ENCODE results near the gene MAS1.

DNA sequence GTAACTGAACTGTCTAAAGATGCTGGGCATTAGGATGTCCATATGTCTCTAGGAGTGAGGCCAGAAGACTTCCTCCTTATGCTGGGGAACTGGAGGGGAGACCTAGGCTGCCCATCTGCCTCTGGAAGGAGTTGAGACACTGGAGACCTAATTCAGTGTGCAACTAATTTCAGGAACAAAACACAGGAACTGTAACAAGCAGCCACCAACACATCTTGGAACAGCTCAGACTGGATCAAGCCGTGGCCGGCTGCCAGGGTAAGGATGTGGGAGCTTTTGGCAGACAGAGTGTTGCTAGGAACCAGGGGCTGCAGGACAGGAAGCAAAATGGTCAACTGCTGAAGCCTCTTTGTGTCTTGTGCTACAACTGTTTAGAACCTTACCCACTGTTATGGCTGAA, 16.4 kb upstream of the MAS1 start:
- TF ChIP-seq TAF1 (IDR thresholded peaks at IDR 0.05; ENCODE audit: control insufficient read depth, extremely low read depth, insufficient read depth, low read length, severe bottlenecking): no peak
- TF ChIP-seq, protein P1, sequence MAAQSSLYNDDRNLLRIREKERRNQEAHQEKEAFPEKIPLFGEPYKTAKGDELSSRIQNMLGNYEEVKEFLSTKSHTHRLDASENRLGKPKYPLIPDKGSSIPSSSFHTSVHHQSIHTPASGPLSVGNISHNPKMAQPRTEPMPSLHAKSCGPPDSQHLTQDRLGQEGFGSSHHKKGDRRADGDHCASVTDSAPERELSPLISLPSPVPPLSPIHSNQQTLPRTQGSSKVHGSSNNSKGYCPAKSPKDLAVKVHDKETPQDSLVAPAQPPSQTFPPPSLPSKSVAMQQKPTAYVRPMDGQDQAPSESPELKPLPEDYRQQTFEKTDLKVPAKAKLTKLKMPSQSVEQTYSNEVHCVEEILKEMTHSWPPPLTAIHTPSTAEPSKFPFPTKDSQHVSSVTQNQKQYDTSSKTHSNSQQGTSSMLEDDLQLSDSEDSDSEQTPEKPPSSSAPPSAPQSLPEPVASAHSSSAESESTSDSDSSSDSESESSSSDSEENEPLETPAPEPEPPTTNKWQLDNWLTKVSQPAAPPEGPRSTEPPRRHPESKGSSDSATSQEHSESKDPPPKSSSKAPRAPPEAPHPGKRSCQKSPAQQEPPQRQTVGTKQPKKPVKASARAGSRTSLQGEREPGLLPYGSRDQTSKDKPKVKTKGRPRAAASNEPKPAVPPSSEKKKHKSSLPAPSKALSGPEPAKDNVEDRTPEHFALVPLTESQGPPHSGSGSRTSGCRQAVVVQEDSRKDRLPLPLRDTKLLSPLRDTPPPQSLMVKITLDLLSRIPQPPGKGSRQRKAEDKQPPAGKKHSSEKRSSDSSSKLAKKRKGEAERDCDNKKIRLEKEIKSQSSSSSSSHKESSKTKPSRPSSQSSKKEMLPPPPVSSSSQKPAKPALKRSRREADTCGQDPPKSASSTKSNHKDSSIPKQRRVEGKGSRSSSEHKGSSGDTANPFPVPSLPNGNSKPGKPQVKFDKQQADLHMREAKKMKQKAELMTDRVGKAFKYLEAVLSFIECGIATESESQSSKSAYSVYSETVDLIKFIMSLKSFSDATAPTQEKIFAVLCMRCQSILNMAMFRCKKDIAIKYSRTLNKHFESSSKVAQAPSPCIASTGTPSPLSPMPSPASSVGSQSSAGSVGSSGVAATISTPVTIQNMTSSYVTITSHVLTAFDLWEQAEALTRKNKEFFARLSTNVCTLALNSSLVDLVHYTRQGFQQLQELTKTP (IDR thresholded peaks at IDR 0.05; ENCODE audit: low read depth in 1 of 2, partially characterized antibody in 2 of 2): no peak
- no peak for TF ChIP-seq MAZ (CRISPR knock-in tag; conservative IDR thresholded peaks at IDR 0.05 in 1 of 2, IDR thresholded peaks at IDR 0.05 in 1 of 2)
- no peak for TF ChIP-seq CEBPB (tag; IDR thresholded peaks at IDR 0.05)
- TF ChIP-seq MEF2A (IDR thresholded peaks at IDR 0.05; ENCODE audit: control insufficient read depth, low read depth, low read length): no peak
- no peak for TF ChIP-seq NFATC3 (IDR thresholded peaks at IDR 0.05)
- TF ChIP-seq TEAD1 (CRISPR knock-in tag; IDR thresholded peaks at IDR 0.05): no peak
- no peak for TF ChIP-seq HDAC6 (IDR thresholded peaks at IDR 0.05; ENCODE audit: low read depth, low read length)
- no peak for TF ChIP-seq CHD2 (IDR thresholded peaks at IDR 0.05; ENCODE audit: low read depth, low read length)
- TF ChIP-seq NFYB (IDR thresholded peaks at IDR 0.05; ENCODE audit: extremely low read depth, insufficient read length): no peak
- TF ChIP-seq CREB1 (IDR thresholded peaks at IDR 0.05): no peak
- no peak for TF ChIP-seq CREB1 (CRISPR knock-in tag; IDR thresholded peaks at IDR 0.05)
- TF ChIP-seq, protein P2, sequence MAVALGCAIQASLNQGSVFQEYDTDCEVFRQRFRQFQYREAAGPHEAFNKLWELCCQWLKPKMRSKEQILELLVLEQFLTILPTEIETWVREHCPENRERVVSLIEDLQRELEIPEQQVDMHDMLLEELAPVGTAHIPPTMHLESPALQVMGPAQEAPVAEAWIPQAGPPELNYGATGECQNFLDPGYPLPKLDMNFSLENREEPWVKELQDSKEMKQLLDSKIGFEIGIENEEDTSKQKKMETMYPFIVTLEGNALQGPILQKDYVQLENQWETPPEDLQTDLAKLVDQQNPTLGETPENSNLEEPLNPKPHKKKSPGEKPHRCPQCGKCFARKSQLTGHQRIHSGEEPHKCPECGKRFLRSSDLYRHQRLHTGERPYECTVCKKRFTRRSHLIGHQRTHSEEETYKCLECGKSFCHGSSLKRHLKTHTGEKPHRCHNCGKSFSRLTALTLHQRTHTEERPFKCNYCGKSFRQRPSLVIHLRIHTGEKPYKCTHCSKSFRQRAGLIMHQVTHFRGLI (CRISPR knock-in tag; IDR thresholded peaks at IDR 0.05): no peak

Measured in K562 (cell line).